ENCODE results near the gene MLIP.

- TF ChIP-seq CTCF (IDR thresholded peaks at IDR 0.05) (no peak), POLR2A (IDR thresholded peaks at IDR 0.05) (no peak)
Measured at GRCh38 chr6:54248994-54249393, 137.8 kb downstream of the MLIP start.

Measured in lower leg skin (tissue), 3 donors.